ENCODE results near the gene LYSMD1.

LYSMD1 gene

DNA sequence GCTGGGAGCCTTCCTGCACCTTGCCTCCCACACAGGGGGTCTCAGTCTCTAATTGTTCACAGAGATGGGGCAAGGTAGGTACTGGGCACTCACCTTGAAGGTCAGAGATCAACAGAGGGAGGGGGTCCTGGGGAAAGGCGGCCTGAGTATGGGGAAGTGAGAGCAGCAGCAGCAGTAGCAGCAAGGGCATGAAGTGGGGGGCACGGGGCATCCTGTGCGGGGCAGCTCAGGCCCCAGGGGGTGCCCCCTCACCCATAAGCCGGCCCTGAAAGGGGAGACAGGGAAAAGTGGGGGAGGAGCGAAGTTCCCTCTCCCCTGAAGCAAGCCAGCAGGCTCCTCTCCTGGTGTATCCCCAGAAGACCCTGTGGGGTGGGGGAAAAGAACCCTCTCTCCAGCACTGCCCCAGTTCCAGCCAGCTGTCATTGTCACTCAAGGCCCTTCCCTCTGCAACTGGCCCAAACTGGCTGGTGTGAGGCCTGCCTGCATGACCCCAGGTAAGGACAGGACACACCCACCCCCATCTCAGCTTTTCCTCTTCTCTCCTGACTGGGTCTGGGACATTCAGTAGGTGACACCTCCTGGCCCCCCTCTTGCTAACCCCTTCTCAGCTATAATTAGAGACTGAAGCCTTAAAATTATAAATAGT is 23.2 kb downstream of the LYSMD1 start:
- TF ChIP-seq, protein P1, sequence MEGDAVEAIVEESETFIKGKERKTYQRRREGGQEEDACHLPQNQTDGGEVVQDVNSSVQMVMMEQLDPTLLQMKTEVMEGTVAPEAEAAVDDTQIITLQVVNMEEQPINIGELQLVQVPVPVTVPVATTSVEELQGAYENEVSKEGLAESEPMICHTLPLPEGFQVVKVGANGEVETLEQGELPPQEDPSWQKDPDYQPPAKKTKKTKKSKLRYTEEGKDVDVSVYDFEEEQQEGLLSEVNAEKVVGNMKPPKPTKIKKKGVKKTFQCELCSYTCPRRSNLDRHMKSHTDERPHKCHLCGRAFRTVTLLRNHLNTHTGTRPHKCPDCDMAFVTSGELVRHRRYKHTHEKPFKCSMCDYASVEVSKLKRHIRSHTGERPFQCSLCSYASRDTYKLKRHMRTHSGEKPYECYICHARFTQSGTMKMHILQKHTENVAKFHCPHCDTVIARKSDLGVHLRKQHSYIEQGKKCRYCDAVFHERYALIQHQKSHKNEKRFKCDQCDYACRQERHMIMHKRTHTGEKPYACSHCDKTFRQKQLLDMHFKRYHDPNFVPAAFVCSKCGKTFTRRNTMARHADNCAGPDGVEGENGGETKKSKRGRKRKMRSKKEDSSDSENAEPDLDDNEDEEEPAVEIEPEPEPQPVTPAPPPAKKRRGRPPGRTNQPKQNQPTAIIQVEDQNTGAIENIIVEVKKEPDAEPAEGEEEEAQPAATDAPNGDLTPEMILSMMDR (IDR thresholded peaks at IDR 0.05; ENCODE audit: control insufficient read depth, insufficient read depth, low read depth, low read length, missing control alignments) = no peak
- H3K4me3 ChIP-seq (ENCODE audit: control insufficient read depth, low read depth, low read length) = no peak overlapping the region
- no peak for DNase-seq (ENCODE audit: low read depth)

DNA sequence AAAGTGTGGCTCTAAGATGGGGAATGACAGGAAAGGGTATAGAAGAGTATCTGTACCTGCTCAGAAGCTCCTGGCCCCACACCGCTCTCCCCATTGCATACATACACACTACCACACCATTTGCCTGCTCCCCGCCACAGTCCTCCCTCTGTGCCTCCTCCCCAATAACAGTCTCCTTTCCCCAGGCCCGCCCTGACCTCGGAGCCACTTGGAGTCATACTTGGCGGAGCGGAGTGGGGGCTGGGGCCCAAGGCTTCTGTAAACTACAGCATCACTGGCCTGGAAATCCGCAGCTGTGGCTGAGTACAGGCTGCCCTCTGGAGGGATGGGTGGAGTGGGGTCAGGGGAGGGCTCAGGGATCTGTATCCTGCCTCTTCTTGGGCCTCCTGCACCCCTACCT is 27.9 kb downstream of the LYSMD1 start:
- no peak overlapping the region for H3K4me3 ChIP-seq (ENCODE audit: control insufficient read depth, low read depth, low read length)
- DNase-seq (ENCODE audit: low read depth) = no peak
- TF ChIP-seq, protein P1 (IDR thresholded peaks at IDR 0.05; ENCODE audit: control insufficient read depth, insufficient read depth, low read depth, low read length, missing control alignments) = no peak

DNA sequence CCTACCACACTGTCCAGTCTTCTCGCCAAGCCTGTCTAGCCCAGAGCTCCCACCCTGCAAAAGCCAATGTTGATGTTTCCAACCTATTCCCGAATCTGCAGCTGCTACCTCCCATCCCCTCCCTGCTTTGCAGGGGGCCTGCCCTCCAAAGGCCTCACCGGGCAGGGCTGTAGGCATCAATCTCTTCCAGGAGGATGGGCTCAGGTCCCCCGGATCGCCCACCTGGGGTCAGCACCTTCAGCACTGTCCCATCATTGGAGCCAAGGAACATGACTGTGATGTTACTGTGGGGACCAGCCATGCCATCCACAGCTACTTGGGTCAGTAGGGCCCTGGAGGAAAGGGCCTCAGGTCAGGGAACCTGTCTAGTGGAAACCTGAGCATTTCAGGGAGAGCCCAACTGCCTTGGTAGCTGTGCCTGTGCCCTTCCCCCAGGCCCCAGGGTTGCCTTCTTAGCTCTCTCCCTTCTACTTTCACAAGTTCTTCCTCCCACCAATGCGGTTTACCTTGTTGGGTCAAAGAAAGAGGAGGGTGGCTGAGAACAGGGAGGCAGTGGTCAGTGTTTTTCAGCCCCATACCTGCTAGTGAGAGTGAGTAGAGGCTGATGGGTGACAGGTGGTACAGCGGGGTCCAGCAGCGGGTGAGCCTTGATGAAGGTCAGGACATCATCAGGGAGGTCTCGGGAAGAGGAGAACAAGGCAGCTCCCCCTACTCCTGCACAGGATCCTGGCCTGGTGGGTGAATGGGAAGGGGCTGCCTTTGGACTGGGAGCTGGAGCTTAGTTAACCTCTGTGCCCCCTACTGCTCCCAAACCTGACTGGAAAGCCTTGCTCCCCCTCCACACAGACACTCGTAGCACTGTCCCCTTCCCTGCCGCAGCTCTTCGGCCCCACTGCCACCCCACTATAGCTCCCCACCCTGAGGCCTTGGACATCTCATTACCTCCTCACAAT is 30.0 kb downstream of the LYSMD1 start:
- no peak overlapping the region for H3K4me3 ChIP-seq (ENCODE audit: control insufficient read depth, low read depth, low read length)
- TF ChIP-seq, protein P1 (IDR thresholded peaks at IDR 0.05; ENCODE audit: control insufficient read depth, insufficient read depth, low read depth, low read length, missing control alignments) = no peak
- DNase-seq (ENCODE audit: low read depth) = no peak

DNA sequence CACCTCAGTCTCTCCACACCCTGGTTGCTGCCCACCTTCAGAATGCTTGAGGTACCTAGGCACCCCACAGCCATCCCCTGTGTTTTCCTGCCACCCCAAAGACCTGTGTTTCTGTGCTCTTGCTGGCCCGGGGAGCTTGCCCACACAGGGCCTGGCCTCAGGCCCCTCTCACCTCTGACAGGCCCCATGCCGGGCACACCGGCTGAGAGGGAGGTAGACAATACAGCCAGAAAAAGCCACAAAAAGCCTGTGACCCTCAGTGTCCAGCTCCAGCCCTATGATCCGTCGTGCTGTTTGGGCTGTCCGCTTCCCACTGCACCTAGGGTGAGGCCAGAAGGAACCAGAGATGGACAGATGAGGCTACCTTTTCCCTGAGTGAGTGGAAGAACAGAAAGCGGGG is 30.7 kb downstream of the LYSMD1 start:
- no peak overlapping the region for H3K4me3 ChIP-seq (ENCODE audit: control insufficient read depth, low read depth, low read length)
- TF ChIP-seq, protein P1 (IDR thresholded peaks at IDR 0.05; ENCODE audit: control insufficient read depth, insufficient read depth, low read depth, low read length, missing control alignments) = no peak
- DNase-seq (ENCODE audit: low read depth) = no peak

DNA sequence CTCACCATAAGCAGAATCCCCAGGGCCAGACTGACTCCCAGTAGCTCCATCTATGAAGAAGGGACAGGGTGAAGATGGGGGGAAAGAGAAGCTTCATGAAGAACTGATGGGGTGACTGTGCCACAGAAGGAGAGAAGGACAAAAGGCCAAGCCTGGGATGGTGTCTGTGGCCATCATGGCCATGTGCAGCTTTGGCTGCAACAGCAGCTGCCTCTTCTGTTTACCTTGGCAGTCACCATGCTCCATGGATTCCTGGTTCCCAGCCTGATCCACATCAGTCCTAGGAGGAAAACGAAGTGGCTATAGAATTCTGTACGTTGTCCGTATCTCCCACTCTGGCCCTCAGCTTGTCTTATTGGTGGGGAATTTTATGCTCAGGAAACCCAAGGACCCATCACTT is 31.3 kb downstream of the LYSMD1 start:
- TF ChIP-seq, protein P1 (IDR thresholded peaks at IDR 0.05; ENCODE audit: control insufficient read depth, insufficient read depth, low read depth, low read length, missing control alignments) = no peak
- no peak for DNase-seq (ENCODE audit: low read depth)
- H3K4me3 ChIP-seq (ENCODE audit: control insufficient read depth, low read depth, low read length) = no peak overlapping the region

DNA sequence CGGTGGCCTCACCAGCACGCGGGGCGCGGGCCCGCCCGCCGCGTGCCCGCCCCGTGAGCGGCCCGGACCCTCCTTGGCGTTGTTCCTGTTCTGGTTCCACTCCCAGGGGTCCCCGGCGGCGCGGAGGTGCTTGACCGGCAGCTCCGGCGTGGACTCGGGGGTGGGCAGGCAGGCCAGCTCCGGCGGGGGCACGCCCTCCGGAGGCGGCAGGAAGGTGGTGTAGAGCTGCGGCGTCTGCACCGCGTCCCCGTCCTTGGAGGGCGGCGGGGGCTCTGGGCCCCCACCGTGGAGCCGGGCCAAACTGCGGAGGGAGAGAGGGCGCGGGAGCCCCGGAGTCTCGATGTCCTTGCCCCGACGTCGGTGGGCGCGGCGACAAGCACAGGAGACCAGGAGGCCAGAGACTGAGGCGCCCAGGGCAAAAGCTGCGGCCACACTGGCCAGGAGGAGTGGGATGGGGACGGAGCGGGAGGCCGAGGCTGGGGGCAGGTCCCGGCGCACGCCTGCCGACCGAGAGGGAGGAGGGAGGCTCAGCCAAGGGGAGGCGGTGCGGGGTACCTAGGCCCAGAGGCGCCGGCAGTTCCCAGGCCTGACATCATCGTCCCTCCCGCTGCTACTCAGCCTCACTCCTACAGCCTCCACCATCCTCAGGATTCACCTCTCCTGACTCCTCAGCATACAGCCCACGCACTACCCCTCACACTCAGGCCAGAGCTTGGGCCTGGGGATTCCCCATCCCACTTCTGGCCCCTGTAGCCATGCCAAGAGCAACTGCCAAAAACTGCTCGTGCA is 32.5 kb downstream of the LYSMD1 start:
- DNase-seq (ENCODE audit: low read depth) = no peak
- no peak overlapping the region for H3K4me3 ChIP-seq (ENCODE audit: control insufficient read depth, low read depth, low read length)
- TF ChIP-seq, protein P1 (IDR thresholded peaks at IDR 0.05; ENCODE audit: control insufficient read depth, insufficient read depth, low read depth, low read length, missing control alignments) = no peak
